Cerebellar nuclear complex (tissue), 1 donor: ENCODE data around the gene GAB2.
A peak's percentile ranks its signal among the peaks of the same experiment; 100 is the strongest.

Experiments used
- DNase-seq, 2 experiments: peaks; one replicate each; lab custom pipeline; 2025; lab: John Stamatoyannopoulos, UW

GAB2 gene

DNA sequence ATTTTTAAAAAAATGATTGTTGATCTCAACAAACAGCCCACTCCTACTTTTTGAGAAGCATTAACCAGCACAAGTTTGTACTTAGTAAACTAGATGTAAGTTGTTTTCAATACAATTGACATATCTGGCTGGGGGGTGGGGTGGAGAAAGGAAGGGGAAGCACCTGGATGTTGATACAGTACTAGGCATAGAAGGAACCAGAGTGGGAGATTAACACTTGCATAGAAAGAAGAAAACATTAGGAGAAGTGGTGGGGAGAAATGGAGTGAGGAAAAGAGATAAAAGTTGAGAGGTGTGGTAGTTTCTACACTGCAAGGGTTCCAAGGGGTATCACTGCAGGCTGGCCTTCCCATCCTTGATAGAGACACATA lies 10.6 kb upstream of the GAB2 start:
- no peak for DNase-seq

GRCh38 chr11:78427615-78428265 lies 10.1 kb upstream of the GAB2 start:
- DNase-seq: no peak

DNA sequence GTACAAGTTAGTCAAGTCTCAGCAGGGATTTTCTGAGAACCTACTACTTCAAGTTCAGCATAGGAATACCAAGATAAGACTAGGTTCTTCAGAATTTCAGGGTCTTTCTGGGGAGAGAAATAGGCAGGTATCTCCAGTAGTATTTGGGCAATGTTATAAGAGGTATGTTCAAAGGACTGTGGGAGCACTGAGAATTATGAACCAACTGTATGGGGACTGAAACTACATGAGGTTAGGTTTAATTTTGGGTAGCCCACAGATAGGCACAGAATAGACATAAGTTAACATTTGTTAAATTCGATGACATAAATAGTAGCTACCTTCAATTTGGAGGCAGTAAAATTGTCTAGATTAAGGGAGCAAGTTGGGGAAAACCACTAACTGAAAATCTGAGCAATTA lies 9.2 kb upstream of the GAB2 start:
- no peak for DNase-seq

GRCh38 chr11:78425399-78426070 lies 7.9 kb upstream of the GAB2 start:
- DNase-seq: no peak

DNA sequence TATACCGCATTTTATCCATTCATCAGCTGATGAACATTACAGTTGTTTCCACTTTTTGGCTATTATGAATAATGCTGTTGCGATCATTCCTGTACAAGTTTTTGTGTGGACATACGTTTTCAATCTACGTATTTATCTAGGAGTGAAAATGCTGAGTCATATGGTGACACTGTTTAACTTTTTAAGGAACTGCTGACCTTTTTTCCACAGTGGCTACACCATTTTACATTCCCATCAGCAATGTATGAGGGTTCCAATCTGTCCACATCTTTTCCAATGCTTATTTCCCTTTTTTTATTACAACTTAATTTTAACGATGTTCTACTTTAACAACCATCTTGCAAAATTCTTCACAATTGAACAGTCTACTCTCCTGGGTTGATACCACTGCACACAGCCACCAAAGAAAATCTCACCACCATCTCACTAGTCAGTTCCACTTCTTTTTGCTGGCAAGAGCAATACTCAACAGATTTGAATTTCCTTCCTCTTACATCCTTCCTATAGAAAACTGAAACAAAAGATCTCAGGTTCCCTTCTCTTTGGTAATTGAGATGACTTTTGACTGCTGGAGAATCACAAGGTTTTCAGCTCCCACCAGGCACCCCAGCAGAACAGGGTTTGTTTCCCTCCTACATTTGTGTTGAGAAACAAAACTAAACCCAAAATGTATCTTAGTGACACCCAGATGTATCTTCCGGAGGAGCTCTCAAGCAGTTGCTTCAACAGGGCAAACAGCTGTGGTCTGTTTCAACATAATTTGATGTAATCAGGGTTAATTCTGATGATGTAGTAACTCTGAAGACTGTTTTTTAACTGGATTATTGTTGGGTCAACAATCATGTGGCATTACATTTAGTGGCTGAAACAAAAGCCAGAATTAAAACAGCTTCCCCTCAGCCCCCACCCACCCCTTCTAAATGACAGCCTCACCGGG lies 7.0 kb upstream of the GAB2 start:
- DNase-seq: no peak

GRCh38 chr11:78423241-78423640 lies 5.6 kb upstream of the GAB2 start:
- no peak for DNase-seq

- DNase-seq: no peak
These were observed 3.2 kb upstream of the GAB2 start for GRCh38 chr11:78420796-78421209.

GRCh38 chr11:78420255-78420764 lies 2.7 kb upstream of the GAB2 start:
- no peak for DNase-seq

- no peak for DNase-seq
These were observed 1.7 kb upstream of the GAB2 start for GRCh38 chr11:78419327-78419726.

DNA sequence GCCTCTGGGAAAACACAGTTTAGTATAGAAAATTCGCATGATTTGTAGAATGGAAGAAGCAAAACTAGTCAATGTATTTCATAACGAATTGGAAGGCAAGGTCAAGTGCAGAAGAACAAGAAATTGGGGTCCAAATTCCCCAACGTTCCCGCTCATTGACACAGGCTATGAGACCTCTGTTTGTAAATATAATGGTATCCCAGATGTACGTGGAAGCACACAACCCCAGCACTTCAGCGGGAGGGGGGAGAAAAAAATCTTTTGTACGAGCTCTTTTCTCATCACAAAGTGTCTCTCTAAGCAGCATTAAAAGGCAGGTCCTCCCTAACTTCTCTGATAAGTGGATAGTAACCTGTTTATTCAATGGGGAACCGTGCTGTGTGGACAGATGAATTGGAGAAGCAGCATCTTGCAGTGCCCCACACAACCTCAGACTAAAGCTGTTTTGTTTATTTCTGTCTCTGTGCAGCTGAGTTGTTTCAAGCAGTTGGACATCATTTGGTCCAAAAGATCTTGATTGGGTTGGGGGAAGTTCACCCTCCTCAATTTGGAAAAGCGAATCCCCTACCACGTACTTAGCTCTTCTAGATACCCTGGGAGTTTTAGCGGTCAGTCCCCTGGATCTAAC lies 1.1 kb upstream of the GAB2 start:
- no peak for DNase-seq

GRCh38 chr11:78417888-78418583 lies 416 bp upstream of the GAB2 start:
- DNase-seq: no peak

DNA sequence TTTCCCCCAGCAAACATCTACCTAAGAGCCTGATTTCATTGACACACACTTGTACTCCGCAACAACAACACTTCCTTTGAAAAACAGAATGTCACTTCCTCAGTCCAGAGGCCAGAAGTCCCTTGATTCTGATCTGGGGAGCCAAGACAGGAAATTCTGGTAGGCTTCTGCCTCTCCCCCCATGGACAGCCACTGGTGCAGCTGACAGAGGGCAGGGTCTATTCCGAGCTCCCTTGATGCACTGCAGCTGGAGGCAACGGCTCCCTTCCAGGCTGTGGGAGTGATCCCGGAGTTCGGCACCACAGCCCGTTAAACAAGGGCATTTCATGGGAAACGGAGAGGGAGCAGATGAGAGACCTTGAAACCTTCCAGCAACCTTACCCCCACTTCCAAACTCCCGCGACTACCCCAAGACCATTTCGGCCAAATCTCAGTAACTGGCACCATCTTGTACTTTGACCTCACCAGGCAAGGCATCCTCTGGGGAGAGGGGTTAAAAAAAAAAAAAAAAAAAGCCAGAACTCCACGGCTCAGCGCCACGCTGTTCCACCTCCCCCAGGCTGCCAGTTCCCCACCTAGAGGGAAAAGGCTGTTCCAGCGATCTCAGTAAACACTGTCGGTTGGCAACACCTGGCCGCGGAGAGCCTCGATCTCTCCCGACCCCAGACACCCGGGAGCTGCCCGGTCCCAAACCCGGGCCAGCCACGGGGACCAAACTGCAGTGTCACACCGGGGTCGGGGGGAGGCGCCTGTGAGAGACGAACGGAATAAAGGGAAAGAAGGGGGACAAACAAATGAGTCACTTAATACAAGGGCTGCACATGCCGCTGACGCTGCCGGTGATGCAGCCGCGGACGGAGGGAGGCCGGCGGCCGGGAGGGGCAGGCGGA lies 1.1 kb downstream of the GAB2 start:
- DNase-seq: peak in 1 of 2 experiments; percentile 2

DNA sequence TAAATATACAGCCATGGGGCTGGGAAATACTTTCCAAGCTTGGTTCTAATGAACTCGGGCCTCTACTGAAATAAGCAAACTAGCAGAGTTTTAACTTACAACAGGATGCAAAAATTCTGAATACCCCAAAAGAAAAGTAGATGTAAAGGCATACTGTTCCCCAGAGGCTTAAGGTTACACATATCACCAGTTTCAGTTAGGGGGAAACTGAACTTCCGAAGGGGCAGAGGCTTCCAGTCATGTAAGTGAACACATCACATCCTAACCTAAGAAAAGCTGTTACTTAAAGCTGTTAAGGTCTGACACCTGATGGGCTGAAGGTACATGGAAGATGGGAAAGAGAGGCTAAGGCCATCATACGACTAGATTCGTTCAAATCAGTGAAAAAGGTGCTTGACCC lies 2.3 kb downstream of the GAB2 start:
- DNase-seq: no peak

DNA sequence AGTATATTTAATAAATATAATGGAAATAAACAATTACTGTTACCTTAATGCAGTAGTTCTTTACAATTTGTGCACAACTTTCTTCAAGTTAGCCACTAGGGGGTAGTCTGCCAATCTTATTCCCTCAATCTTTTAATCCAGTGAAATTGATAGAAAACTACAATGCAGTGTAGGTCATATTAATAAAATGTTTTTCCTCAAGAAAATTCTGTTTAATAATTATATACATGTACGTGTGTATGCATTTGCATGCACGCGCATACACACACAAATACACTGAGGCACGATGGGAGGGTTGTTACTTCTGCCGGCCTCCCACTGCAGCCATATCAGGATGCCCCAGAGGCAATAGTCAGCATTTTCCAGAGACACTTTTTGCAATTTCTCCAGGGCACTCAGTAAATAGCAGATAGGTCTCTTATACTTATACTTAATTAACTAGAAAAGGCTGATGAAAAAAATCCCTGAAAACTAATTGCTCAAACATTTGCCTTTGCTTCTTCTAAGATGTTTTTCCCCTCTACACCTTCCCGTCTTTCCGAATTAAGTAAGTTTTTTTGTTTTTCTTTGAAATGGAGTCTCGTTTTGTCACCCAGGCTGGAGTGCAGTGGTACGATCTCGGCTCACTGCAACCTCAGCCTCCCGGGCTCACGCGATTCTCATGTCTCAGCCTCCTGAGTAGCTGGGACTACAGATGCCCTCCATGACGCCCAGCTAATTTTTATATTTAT lies 3.1 kb downstream of the GAB2 start:
- DNase-seq: no peak

- DNase-seq: no peak
These were observed 9.0 kb downstream of the GAB2 start for GRCh38 chr11:78408619-78409018.

- no peak for DNase-seq
These were observed 10.9 kb downstream of the GAB2 start for GRCh38 chr11:78406568-78407196.

GRCh38 chr11:78405805-78406204 lies 11.8 kb downstream of the GAB2 start:
- DNase-seq: no peak

GRCh38 chr11:78403781-78404180 lies 13.8 kb downstream of the GAB2 start:
- no peak for DNase-seq

GRCh38 chr11:78402847-78403246 lies 14.8 kb downstream of the GAB2 start:
- no peak for DNase-seq
